Right renal cortex interstitium (tissue), 3 donors: ENCODE results near the gene KRT28. TPM values are rescaled to one million over a fixed set of nuclear protein-coding genes. Genes with fewer than 3 reads are reported as not detected.
A peak's percentile ranks its signal among the peaks of the same experiment; 100 is the strongest.

Experiments used
- DNase-seq, 3 donors: peaks; one replicate each; pipeline ENCODE4 v3.0.0-alpha.2; 2013; ENCODE audit warnings: low read depth in 3 of 3, low spot score in 2 of 3
- polyA plus RNA-seq, 3 donors: library from polyadenylated mRNA; unstranded; fragments of 120-200 nt; gene quantifications; one replicate each; pipeline ENCODE4 v1.2.1, GENCODE V29; 2013; ENCODE audit not compliant: insufficient read length in 3 of 3

KRT28 gene
- polyA plus RNA-seq: not detected

- DNase-seq: no peak
Observed at GRCh38 chr17:40799859-40800258, at the start of gene KRT28. KRT28 (minus strand) TSS chr17:40799959; CDS start chr17:40799893, 66 bp downstream.

- DNase-seq: no peak
Observed at GRCh38 chr17:40848583-40849235, 49.0 kb upstream of the KRT28 start.

GRCh38 chr17:40846515-40847144 is 46.9 kb upstream of the KRT28 start:
- no peak for DNase-seq

GRCh38 chr17:40844671-40845107 is 44.9 kb upstream of the KRT28 start:
- DNase-seq: no peak

GRCh38 chr17:40843242-40843641 is 43.5 kb upstream of the KRT28 start:
- DNase-seq: no peak

- no peak for DNase-seq
Observed at GRCh38 chr17:40841246-40841645, 41.5 kb upstream of the KRT28 start.

- DNase-seq: no peak
Observed at GRCh38 chr17:40839194-40839593, 39.4 kb upstream of the KRT28 start.

- no peak for DNase-seq
Observed at GRCh38 chr17:40836020-40836419, 36.3 kb upstream of the KRT28 start.

GRCh38 chr17:40833882-40834281 is 34.1 kb upstream of the KRT28 start:
- DNase-seq: no peak

- no peak for DNase-seq
Observed at GRCh38 chr17:40832840-40833239, 33.1 kb upstream of the KRT28 start.

GRCh38 chr17:40830085-40830776 is 30.5 kb upstream of the KRT28 start:
- no peak for DNase-seq

- no peak for DNase-seq
Observed at GRCh38 chr17:40828454-40829044, 28.8 kb upstream of the KRT28 start.

GRCh38 chr17:40827746-40828453 is 28.1 kb upstream of the KRT28 start:
- DNase-seq: no peak

GRCh38 chr17:40825599-40825998 is 25.8 kb upstream of the KRT28 start:
- DNase-seq: peak in 2 of 3 donors; percentile 25 to 36

GRCh38 chr17:40824015-40824832 is 24.5 kb upstream of the KRT28 start:
- no peak for DNase-seq

GRCh38 chr17:40822132-40822812 is 22.5 kb upstream of the KRT28 start, which contains the start of gene KRT10:
KRT10 (minus strand) TSS chr17:40822614; CDS start chr17:40822585, 29 bp downstream.
- DNase-seq: no peak

- DNase-seq: no peak
Observed at GRCh38 chr17:40821536-40821935, 21.8 kb upstream of the KRT28 start.

- DNase-seq: no peak
Observed at GRCh38 chr17:40820228-40820838, 20.6 kb upstream of the KRT28 start.
